VCaP (cell line): ENCODE measurements around the gene CCDC47.

Experiments
- H3K27ac ChIP-seq: fragments of 450-650 bp; 2 replicates; pipeline ENCODE4 v1.5.1; 2017
- TF ChIP-seq, protein P1 (sequence below): fragments of 450-650 bp; conservative IDR thresholded peaks from 2 replicates; pipeline ENCODE4 v1.5.1; 2017; ENCODE audit warnings: mild to moderate bottlenecking, moderate library complexity

Gene CCDC47

DNA sequence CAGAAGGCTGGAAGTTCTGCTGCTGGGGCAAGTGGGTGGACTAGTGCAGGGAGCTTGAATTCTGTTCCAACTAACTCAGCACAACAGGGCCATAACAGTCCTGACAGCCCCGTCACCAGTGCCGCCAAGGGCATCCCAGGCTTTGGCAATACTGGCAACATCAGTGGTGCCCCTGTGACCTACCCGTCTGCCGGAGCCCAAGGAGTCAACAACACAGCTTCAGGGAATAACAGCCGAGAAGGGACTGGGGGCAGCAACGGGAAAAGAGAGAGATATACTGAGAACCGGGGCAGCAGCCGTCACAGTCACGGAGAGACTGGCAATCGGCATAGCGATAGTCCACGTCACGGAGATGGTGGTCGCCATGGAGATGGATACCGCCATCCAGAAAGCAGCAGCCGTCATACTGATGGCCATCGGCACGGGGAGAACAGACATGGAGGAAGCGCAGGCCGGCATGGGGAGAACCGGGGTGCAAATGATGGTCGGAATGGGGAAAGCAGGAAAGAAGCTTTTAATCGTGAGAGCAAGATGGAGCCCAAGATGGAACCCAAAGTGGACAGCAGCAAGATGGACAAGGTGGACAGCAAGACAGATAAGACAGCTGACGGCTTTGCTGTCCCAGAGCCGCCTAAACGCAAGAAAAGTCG, 44.5 kb upstream of the CCDC47 start:
- no peak overlapping the region for H3K27ac ChIP-seq
- TF ChIP-seq, protein P1, sequence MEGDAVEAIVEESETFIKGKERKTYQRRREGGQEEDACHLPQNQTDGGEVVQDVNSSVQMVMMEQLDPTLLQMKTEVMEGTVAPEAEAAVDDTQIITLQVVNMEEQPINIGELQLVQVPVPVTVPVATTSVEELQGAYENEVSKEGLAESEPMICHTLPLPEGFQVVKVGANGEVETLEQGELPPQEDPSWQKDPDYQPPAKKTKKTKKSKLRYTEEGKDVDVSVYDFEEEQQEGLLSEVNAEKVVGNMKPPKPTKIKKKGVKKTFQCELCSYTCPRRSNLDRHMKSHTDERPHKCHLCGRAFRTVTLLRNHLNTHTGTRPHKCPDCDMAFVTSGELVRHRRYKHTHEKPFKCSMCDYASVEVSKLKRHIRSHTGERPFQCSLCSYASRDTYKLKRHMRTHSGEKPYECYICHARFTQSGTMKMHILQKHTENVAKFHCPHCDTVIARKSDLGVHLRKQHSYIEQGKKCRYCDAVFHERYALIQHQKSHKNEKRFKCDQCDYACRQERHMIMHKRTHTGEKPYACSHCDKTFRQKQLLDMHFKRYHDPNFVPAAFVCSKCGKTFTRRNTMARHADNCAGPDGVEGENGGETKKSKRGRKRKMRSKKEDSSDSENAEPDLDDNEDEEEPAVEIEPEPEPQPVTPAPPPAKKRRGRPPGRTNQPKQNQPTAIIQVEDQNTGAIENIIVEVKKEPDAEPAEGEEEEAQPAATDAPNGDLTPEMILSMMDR = no peak

GRCh38 chr17:63816669-63817068, 43.3 kb upstream of the CCDC47 start:
- TF ChIP-seq, protein P1 = no peak
- no peak overlapping the region for H3K27ac ChIP-seq

DNA sequence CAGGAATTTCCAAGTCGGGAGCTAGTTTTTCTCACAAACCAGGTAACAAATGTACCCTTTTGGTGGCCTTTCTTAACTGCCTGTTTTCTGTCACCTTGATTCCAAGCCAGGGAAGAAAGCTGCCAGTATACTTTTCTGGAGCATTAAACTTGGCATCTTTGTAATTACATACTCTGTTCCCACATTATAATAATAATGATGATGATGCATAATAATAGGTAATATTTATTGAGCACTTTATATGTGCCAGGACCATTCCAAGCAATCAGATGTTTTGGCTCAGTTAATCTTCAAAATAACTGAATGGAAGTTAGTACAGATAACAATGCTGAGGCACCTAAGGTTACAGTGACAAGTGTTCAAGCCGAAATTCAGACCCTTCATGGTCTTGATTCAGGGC, 42.7 kb upstream of the CCDC47 start:
- TF ChIP-seq, protein P1 = no peak
- H3K27ac ChIP-seq = no peak overlapping the region

- H3K27ac ChIP-seq = no peak overlapping the region
- TF ChIP-seq, protein P1 = no peak
Measured at GRCh38 chr17:63809970-63810369, 36.6 kb upstream of the CCDC47 start.

DNA sequence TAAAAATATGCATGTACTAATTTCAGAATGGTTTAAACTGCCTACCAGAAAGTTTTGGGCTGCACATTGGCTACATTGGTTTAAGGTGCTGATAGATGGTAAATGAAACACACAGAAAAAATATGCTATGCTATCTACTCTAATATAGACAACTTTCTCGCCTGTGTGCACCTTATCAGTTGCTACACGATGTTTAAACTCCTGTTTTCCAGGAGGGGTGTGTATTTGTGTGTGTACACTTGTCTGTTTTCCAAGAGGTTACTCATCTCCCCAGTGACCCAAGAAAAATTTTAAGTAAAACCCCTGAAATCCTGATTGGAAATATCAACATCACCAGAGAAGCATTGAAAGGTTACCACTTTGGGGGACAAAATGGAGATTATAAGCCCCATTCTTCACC, 32.2 kb upstream of the CCDC47 start:
- TF ChIP-seq, protein P1 = no peak

DNA sequence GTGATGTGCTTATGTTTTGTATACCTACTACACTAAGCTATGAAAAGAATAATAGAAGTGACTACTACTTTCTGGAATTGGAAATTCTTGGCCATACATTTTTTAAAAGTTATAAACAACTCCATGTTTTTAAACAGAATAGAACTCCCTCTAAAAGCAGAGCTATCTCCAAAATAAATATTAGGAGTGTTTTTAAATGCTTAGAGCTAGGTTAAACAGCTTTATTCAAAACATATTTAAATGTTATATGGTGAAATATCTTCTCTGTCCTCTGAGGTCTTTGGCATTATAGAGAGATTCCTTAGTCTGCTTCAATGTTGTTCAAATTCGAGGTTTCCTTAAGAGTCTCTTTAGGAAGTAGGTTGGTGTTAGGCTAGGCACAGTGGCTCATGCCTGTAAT, 30.9 kb upstream of the CCDC47 start:
- H3K27ac ChIP-seq = no peak overlapping the region
- TF ChIP-seq, protein P1 = no peak

More for the DNA sequence above, 32.2 kb upstream of the CCDC47 start:
- no peak overlapping the region for H3K27ac ChIP-seq

- TF ChIP-seq, protein P1 = no peak
- H3K27ac ChIP-seq = no peak overlapping the region
Measured at GRCh38 chr17:63800783-63801182, 27.4 kb upstream of the CCDC47 start.
